Epithelial cell of prostate (primary cell): ENCODE data around the gene SIK3.

ENCODE experiments used
- DNase-seq: peaks from one replicate; pipeline ENCODE4 v3.0.0-alpha.2; 2011; ENCODE audit warnings: low read depth, low spot score
- H3K27ac ChIP-seq: fragments of 450-650 bp; 2 replicates; pipeline ENCODE4 v1.5.1; 2017; ENCODE audit warnings: mild to moderate bottlenecking

Gene SIK3

GRCh38 chr11:117083011-117083935, 15.0 kb downstream of the SIK3 start:
- no peak for DNase-seq
- H3K27ac ChIP-seq, result no peak overlapping the region

- DNase-seq, result no peak
- H3K27ac ChIP-seq, result no peak overlapping the region
Measured at GRCh38 chr11:117081908-117082307, 16.3 kb downstream of the SIK3 start.

GRCh38 chr11:117080370-117080769, 17.9 kb downstream of the SIK3 start:
- no peak for DNase-seq
- no peak overlapping the region for H3K27ac ChIP-seq

GRCh38 chr11:117076941-117077691, 21.1 kb downstream of the SIK3 start:
- no peak overlapping the region for H3K27ac ChIP-seq

GRCh38 chr11:117075186-117075585, 23.0 kb downstream of the SIK3 start:
- no peak for DNase-seq

More at GRCh38 chr11:117076941-117077691, 21.1 kb downstream of the SIK3 start:
- DNase-seq, result no peak

GRCh38 chr11:117074119-117074518, 24.1 kb downstream of the SIK3 start:
- DNase-seq, result no peak
- H3K27ac ChIP-seq, result peak overlapping the region; percentile 74

More at GRCh38 chr11:117075186-117075585, 23.0 kb downstream of the SIK3 start:
- H3K27ac ChIP-seq, result peak overlapping the region; percentile 39

GRCh38 chr11:117073539-117073938, 24.7 kb downstream of the SIK3 start:
- H3K27ac ChIP-seq, result peak overlapping the region; percentile 74
- no peak for DNase-seq

- DNase-seq, result peak; percentile 74
- H3K27ac ChIP-seq, result peak overlapping the region; percentile 74
Measured at GRCh38 chr11:117072517-117073461, 25.4 kb downstream of the SIK3 start.

- H3K27ac ChIP-seq, result no peak overlapping the region
- no peak for DNase-seq
Measured at GRCh38 chr11:117071344-117071787, 26.9 kb downstream of the SIK3 start.

GRCh38 chr11:117070016-117070415, 28.2 kb downstream of the SIK3 start:
- H3K27ac ChIP-seq, result no peak overlapping the region
- DNase-seq, result no peak

GRCh38 chr11:117068303-117068860, 29.8 kb downstream of the SIK3 start:
- H3K27ac ChIP-seq, result no peak overlapping the region
- DNase-seq, result no peak

- no peak overlapping the region for H3K27ac ChIP-seq
- DNase-seq, result no peak
Measured at GRCh38 chr11:117066959-117067358, 31.3 kb downstream of the SIK3 start.

GRCh38 chr11:117064275-117064674, 34.0 kb downstream of the SIK3 start:
- DNase-seq, result no peak
- H3K27ac ChIP-seq, result no peak overlapping the region

- no peak overlapping the region for H3K27ac ChIP-seq
- no peak for DNase-seq
Measured at GRCh38 chr11:117062498-117062897, 35.7 kb downstream of the SIK3 start.

- DNase-seq, result no peak
- H3K27ac ChIP-seq, result no peak overlapping the region
Measured at GRCh38 chr11:117061256-117061655, 37.0 kb downstream of the SIK3 start.

- no peak for DNase-seq
- no peak overlapping the region for H3K27ac ChIP-seq
Measured at GRCh38 chr11:117059611-117060148, 38.5 kb downstream of the SIK3 start.

- DNase-seq, result no peak
- H3K27ac ChIP-seq, result no peak overlapping the region
Measured at GRCh38 chr11:117058761-117059261, 39.4 kb downstream of the SIK3 start.

- H3K27ac ChIP-seq, result no peak overlapping the region
- DNase-seq, result no peak
Measured at GRCh38 chr11:117057727-117058126, 40.5 kb downstream of the SIK3 start.

- H3K27ac ChIP-seq, result no peak overlapping the region
- DNase-seq, result no peak
Measured at GRCh38 chr11:117057317-117057716, 40.9 kb downstream of the SIK3 start.
